Endothelial cell of umbilical vein (primary cell): ENCODE data around the gene P4HB. TPM values are rescaled to one million over a fixed set of nuclear protein-coding genes. Genes with fewer than 3 reads are reported as not detected.

Source experiments
- BruUV-seq: library from RNA; stranded (reverse); fragments of 400-500 nt; replicated peaks from 2 replicates; lab custom pipeline; 2021; lab: Mats Ljungman, UMichigan
- CTCF ChIA-PET: fragments of 300-600, 350-600 bp; sonication (Branson Sonifier 250); formaldehyde crosslinking; loops from one replicate; lab custom pipeline; 2021; ENCODE audit warnings: antibody characterized with exemption, inconsistent platforms; lab: Charles Lee
- POLR2A ChIA-PET: fragments of 300-600, 350-600 bp; sonication (Branson Sonifier 250); formaldehyde crosslinking; loops from one replicate; lab custom pipeline; 2021; ENCODE audit warnings: antibody characterized with exemption, inconsistent platforms; lab: Charles Lee
- DNase-seq: peaks from one replicate; pipeline ENCODE4 v3.0.0-alpha.2; 2011; ENCODE audit warnings: low read depth, low spot score
- FAIRE-seq: peaks from 2 replicates; lab custom pipeline; 2011; peaks lifted over from hg19 to GRCh38; lab: Jason Lieb, UNC
- H2AFZ ChIP-seq: 2 replicates; pipeline ENCODE4 v1.6.0; 2012; ENCODE audit warnings: low read depth, low read length, control low read depth, inconsistent platforms
- H3K27ac ChIP-seq: 2 replicates; pipeline ENCODE4 v1.5.1; 2011; ENCODE audit warnings: low read depth, mild to moderate bottlenecking, control low read depth, low read length, moderate library complexity; ENCODE audit not compliant: insufficient read depth
- H3K27me3 ChIP-seq, 2 experiments: 2 replicates each; pipeline versions ENCODE4 v1.6.0 to v1.6.1; 2011; ENCODE audit warnings: low read length in 2 of 2, mixed read lengths in 1 of 2; ENCODE audit not compliant: control insufficient read depth in 2 of 2, insufficient read depth in 2 of 2
- H3K36me3 ChIP-seq, 2 experiments: 2 replicates in 1 of 2; 3 replicates in 1 of 2; pipeline ENCODE4 v1.5.1; 2011; ENCODE audit warnings: low read length in 2 of 2, mild to moderate bottlenecking in 1 of 2, moderate library complexity in 1 of 2; ENCODE audit not compliant: control insufficient read depth in 2 of 2, insufficient read depth in 2 of 2; ENCODE audit errors: extremely low read depth in 1 of 2
- H3K4me1 ChIP-seq: 3 replicates; pipeline ENCODE4 v1.5.1; 2011; ENCODE audit warnings: mild to moderate bottlenecking, low read length; ENCODE audit not compliant: control insufficient read depth, insufficient read depth; ENCODE audit errors: extremely low read depth
- H3K4me2 ChIP-seq: 2 replicates; pipeline ENCODE4 v1.6.1; 2011; ENCODE audit warnings: low read length, control low read depth, mixed read lengths; ENCODE audit not compliant: insufficient read depth
- H3K4me3 ChIP-seq, 3 experiments: fragments of 200-600 bp in 1 of 3; sonication (generic), shearing (Covaris generic) in 1 of 3; replicated peaks in 1 of 3; 2 replicates each; pipeline ENCODE4 v1.5.1; 2011 to 2016; ENCODE audit warnings: control low read depth in 3 of 3, low read length in 3 of 3, mild to moderate bottlenecking in 2 of 3, inconsistent platforms in 1 of 3, low read depth in 1 of 3, moderate library complexity in 1 of 3; ENCODE audit not compliant: insufficient read depth in 1 of 3
- H3K79me2 ChIP-seq: 2 replicates; pipeline ENCODE4 v1.6.0; 2012; ENCODE audit warnings: low read length, inconsistent platforms; ENCODE audit not compliant: control insufficient read depth, insufficient read depth
- H3K9ac ChIP-seq: replicated peaks from 2 replicates; pipeline ENCODE3; 2011; ENCODE audit warnings: low read length, control low read depth; ENCODE audit not compliant: insufficient read depth; ENCODE audit errors: extremely low read depth
- H3K9me1 ChIP-seq: replicated peaks from 3 replicates; pipeline ENCODE4 v1.6.0; 2011; ENCODE audit warnings: mild to moderate bottlenecking, low read length; ENCODE audit not compliant: control insufficient read depth, insufficient read depth; ENCODE audit errors: extremely low read depth
- H3K9me3 ChIP-seq: replicated peaks from 2 replicates; pipeline ENCODE4 v1.5.1; 2012; ENCODE audit warnings: low read length, inconsistent platforms; ENCODE audit not compliant: control insufficient read depth, insufficient read depth
- H4K20me1 ChIP-seq: replicated peaks from 2 replicates; pipeline ENCODE3; 2011; ENCODE audit warnings: mild to moderate bottlenecking, low read length; ENCODE audit not compliant: control insufficient read depth, insufficient read depth; ENCODE audit errors: extremely low read depth
- CTCF ChIP-seq, 2 donors: IDR thresholded peaks; 1 replicate in 1 of 2; 2 replicates in 1 of 2; pipeline ENCODE4 v1.5.1; 2011; ENCODE audit warnings: low read length in 2 of 2, mild to moderate bottlenecking in 2 of 2, moderate library complexity in 2 of 2, control low read depth in 1 of 2, inconsistent platforms in 1 of 2, low read depth in 1 of 2; ENCODE audit not compliant: insufficient read depth in 1 of 2; ENCODE audit errors: extremely low read depth in 1 of 2
- EZH2 ChIP-seq: IDR thresholded peaks from 2 replicates; pipeline ENCODE4 v1.6.1; 2012; ENCODE audit warnings: borderline replicate concordance, low read depth, mild to moderate bottlenecking, moderate library complexity, low read length, inconsistent platforms; ENCODE audit not compliant: severe bottlenecking
- FOS ChIP-seq: IDR thresholded peaks from 2 replicates; pipeline ENCODE4 v1.6.1; 2011; ENCODE audit warnings: mild to moderate bottlenecking, low read length, moderate library complexity, borderline replicate concordance; ENCODE audit not compliant: insufficient read depth
- GATA2 ChIP-seq: IDR thresholded peaks from 2 replicates; pipeline ENCODE4 v1.7.0; 2011; ENCODE audit warnings: low read depth, mild to moderate bottlenecking, moderate library complexity, mixed read lengths, low read length; ENCODE audit not compliant: insufficient read length, insufficient read depth
- JUN ChIP-seq: IDR thresholded peaks from 2 replicates; pipeline ENCODE4 v1.6.1; 2011; ENCODE audit warnings: borderline replicate concordance, low read depth; ENCODE audit not compliant: insufficient read length, insufficient read depth
- MYC ChIP-seq: IDR thresholded peaks from one replicate; pipeline ENCODE4 v1.6.1; 2011; ENCODE audit warnings: mild to moderate bottlenecking, low read depth, low read length
- POLR2A ChIP-seq: IDR thresholded peaks from 2 replicates; pipeline ENCODE4 v1.6.1; 2012; ENCODE audit warnings: low read depth, mild to moderate bottlenecking, control low read depth, low read length
- POLR2AphosphoS5 ChIP-seq: IDR thresholded peaks from 2 replicates; pipeline ENCODE4 v1.6.1; 2012; ENCODE audit warnings: low read depth, mild to moderate bottlenecking, control low read depth, low read length, moderate library complexity; ENCODE audit not compliant: insufficient read depth
- dilution Hi-C: fragments of 300-500 bp; cut with MboI; formaldehyde crosslinking; loops from one replicate; pipeline ENCODE4 v1.15.0; 2019; ENCODE audit warnings: low sequenced_read_pairs; ENCODE audit not compliant: extremely low pct_ligation_motif_present
- intact Hi-C: fragments of 100-400 bp; cut with micrococcal nuclease; formaldehyde crosslinking; loops from one replicate; pipeline ENCODE4 v1.10.0; 2022
- polyA plus RNA-seq, 4 experiments: library from polyadenylated mRNA; depleted of rRNA in 3 of 4; stranded (reverse) in 3 of 4; unstranded in 1 of 4; fragments of >200 nt; gene quantifications; 2 replicates each; pipeline versions ENCODE4 v1.2.1 to v1.2.3, GENCODE V29; 2011 to 2012; ENCODE audit warnings: missing spikeins in 1 of 4
- total RNA-seq: library from RNA; stranded (reverse); gene quantifications from 2 replicates; pipeline ENCODE4 v1.2.3, GENCODE V29; 2021
- TF ChIP-seq, protein P1 (sequence below): IDR thresholded peaks from 2 replicates; pipeline ENCODE4 v1.6.1; 2011; ENCODE audit not compliant: insufficient read depth, insufficient read length

P4HB gene
- total and polyA plus RNA-seq, 2 donors (not counting 3 experiments of a cell fraction or from before 2014, with no cell fraction given) = 201 to 988 TPM

DNA sequence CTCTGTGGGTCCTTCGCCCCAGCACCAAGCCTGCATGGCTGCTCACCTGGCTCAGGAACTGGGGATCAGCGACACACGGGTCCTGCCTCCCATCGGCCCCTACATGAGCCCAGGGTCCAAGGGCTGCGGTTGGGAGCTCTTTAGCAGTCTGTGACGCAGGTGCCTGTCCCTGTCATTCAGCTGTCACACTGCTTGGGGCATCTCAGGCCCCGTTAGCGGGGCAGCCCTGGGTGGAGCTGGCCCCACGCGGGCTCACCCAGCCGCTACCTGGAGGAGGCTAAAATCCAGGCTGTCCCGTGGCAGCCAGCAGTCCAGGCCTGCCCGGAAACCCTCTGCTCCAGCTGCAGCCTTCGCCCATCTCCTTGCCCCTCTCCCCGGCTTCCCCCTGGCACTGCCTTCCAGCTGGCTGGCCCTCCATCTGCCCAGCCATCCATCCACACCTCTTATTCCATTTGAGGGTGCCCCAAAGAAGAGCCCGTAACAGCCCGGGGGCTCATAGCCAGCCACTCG lies 53.1 kb downstream of the P4HB start:
- FAIRE-seq = no peak
- no peak for DNase-seq
- no peak overlapping the region for H3K9ac ChIP-seq
- dilution Hi-C loops = no loop called here
- no peak overlapping the region for H3K4me3 ChIP-seq
- no peak overlapping the region for H3K4me2 ChIP-seq
- H2AFZ ChIP-seq = no peak overlapping the region
- CTCF ChIA-PET = no interaction called here
- no peaks in the 10 kb centered on the region for H3K9me1 ChIP-seq
- POLR2A ChIA-PET = no interaction called here
- H3K9me3 ChIP-seq = no peaks in the 10 kb centered on the region
- H3K4me1 ChIP-seq = no peaks in the 10 kb centered on the region
- TF ChIP-seq, protein P1, sequence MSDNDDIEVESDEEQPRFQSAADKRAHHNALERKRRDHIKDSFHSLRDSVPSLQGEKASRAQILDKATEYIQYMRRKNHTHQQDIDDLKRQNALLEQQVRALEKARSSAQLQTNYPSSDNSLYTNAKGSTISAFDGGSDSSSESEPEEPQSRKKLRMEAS = no peak
- TF ChIP-seq FOS = no peak
- TF ChIP-seq GATA2 = no peak
- TF ChIP-seq POLR2A = no peak
- no peak for TF ChIP-seq CTCF (IDR thresholded peaks at IDR 0.05; ENCODE audit: extremely low read depth in 1 of 2, insufficient read depth in 1 of 2, low read depth in 1 of 2, low read length in 2 of 2)
- no peak for TF ChIP-seq JUN
- TF ChIP-seq EZH2 = no peak
- no peak for TF ChIP-seq POLR2AphosphoS5
- no peak for TF ChIP-seq MYC
- H3K27me3 ChIP-seq = peaks cover 23 to 30% of the 10 kb centered on the region in 2 experiments
- H4K20me1 ChIP-seq = no peaks in the 10 kb centered on the region
- no peaks in the 10 kb centered on the region for H3K36me3 ChIP-seq
- H3K79me2 ChIP-seq = no peaks in the 10 kb centered on the region
- intact Hi-C loops = no loop called here
- H3K27ac ChIP-seq = no peak overlapping the region
- no TSS peak for BruUV-seq
